HL-60 (cell line): ENCODE results near the gene ABCB9.

ENCODE experiments used
- CTCF ChIP-seq: IDR thresholded peaks from one replicate; pipeline ENCODE4 v1.5.1; 2011; ENCODE audit warnings: low read length, control low read depth, inconsistent platforms; ENCODE audit not compliant: insufficient read depth
- GABPA ChIP-seq: IDR thresholded peaks from 2 replicates; pipeline ENCODE4 v1.6.1; 2012; ENCODE audit warnings: low read depth
- POLR2AphosphoS5 ChIP-seq: IDR thresholded peaks from 2 replicates; pipeline ENCODE4 v1.6.1; 2012; ENCODE audit warnings: low read depth
- REST ChIP-seq: IDR thresholded peaks from 2 replicates; pipeline ENCODE4 v1.6.1; 2012; ENCODE audit warnings: low read depth; ENCODE audit not compliant: insufficient replicate concordance
- SPI1 ChIP-seq: IDR thresholded peaks from 2 replicates; pipeline ENCODE4 v1.6.1; 2012; ENCODE audit warnings: low read depth, mild to moderate bottlenecking, borderline replicate concordance

GRCh38 chr12:122942637-122943036 is 23.6 kb downstream of the ABCB9 start:
- TF ChIP-seq CTCF (no peak), POLR2AphosphoS5 (no peak), REST (no peak), GABPA (no peak), SPI1 (no peak)
